Psoas muscle (tissue), 8 donors: ENCODE measurements around the gene NR6A1. TPM values are rescaled to one million over a fixed set of nuclear protein-coding genes. Genes with fewer than 3 reads are reported as not detected.

Experiments used
- ATAC-seq, 4 donors: fragments of 200-7000 bp; cut with Tn5 transposase; one replicate each; pipeline ENCODE4 v1.9.1; 2020; ENCODE audit warnings: moderate library complexity in 3 of 4, mild to moderate bottlenecking in 2 of 4
- DNase-seq, 2 donors: peaks; one replicate each; pipeline ENCODE4 v3.0.0-alpha.2; 2020
- H3K27ac ChIP-seq: fragments of 200-600 bp; one replicate; pipeline ENCODE4 v1.8.0; 2022
- H3K27me3 ChIP-seq, 3 donors: fragments of 200-600 bp in 1 of 3; one replicate each; pipeline versions ENCODE4 v1.6.1 to v1.8.0; 2013 to 2022; ENCODE audit warnings: low read length in 2 of 3, mild to moderate bottlenecking in 2 of 3, moderate library complexity in 1 of 3; ENCODE audit not compliant: insufficient read depth in 3 of 3
- H3K36me3 ChIP-seq, 2 donors: fragments of 200-600 bp in 1 of 2; one replicate each; pipeline versions ENCODE4 v1.6.1 to v1.8.0; 2013 to 2022; ENCODE audit warnings: low read depth in 1 of 2, mild to moderate bottlenecking in 1 of 2, moderate library complexity in 1 of 2; ENCODE audit not compliant: insufficient read depth in 1 of 2
- H3K4me1 ChIP-seq: fragments of 200-600 bp; one replicate; pipeline ENCODE4 v1.8.0; 2022
- H3K4me3 ChIP-seq: fragments of 200-600 bp; one replicate; pipeline ENCODE4 v1.8.0; 2022; ENCODE audit warnings: mild to moderate bottlenecking
- H3K9me3 ChIP-seq: fragments of 200-600 bp; one replicate; pipeline ENCODE4 v1.8.0; 2022
- WGBS, 3 donors: extraction: QIAGEN DNeasy Blood & Tissue Kit; methylation state at CpG; one replicate each; pipeline versions ENCODE4 v1.1.6 to v1.1.7; 2013; 5-methylcytosine and 5-hydroxymethylcytosine counted together
- intact Hi-C, 2 donors: fragments of 100-400 bp; cut with DNase I; formaldehyde crosslinking; loops; one replicate each; pipeline versions ENCODE4 v1.11.0 to v1.14.2; 2022
- polyA plus RNA-seq, 3 donors: library from polyadenylated mRNA; stranded (reverse); fragments of 200-250 nt; gene quantifications; one replicate each; pipeline ENCODE4 v1.2.3, GENCODE V29; 2013
- total RNA-seq, 4 donors: library from RNA; stranded (reverse); fragmentation: NEBNext Ultra II Directional in 2 of 4; extraction: Animal tissue kit (Norgen Biotek cat#: 25700) in 2 of 4; gene quantifications; one replicate each; pipeline versions ENCODE4 v1.2.1 to v1.2.4, GENCODE V29; 2021 to 2023
- TF ChIP-seq, protein P1 (sequence below): fragments of 200-600 bp; IDR thresholded peaks from one replicate; pipeline ENCODE4 v1.8.0; 2022; ENCODE audit warnings: antibody characterized with exemption
- donor health status: healthy with polysubstance abuse.
- donor health status: DM: no; HTN: no; CAD: no; lungs with moderate emphysema.
- donor health status: Bipolar disorder and iron deficiency.
- donor health status: healthy.
- donor health status: DM: yes; HTN: yes; CAD: no.
- donor health status: DM: no; HTN: no; CAD: no.
- donor health status: DM: no; HTN: no; CAD: no.
- donor health status: DM: yes; HTN: yes; CAD: no.

NR6A1 gene
- total and polyA plus RNA-seq, 7 donors: 0.32 to 2.6 (median 0.70) TPM

DNA sequence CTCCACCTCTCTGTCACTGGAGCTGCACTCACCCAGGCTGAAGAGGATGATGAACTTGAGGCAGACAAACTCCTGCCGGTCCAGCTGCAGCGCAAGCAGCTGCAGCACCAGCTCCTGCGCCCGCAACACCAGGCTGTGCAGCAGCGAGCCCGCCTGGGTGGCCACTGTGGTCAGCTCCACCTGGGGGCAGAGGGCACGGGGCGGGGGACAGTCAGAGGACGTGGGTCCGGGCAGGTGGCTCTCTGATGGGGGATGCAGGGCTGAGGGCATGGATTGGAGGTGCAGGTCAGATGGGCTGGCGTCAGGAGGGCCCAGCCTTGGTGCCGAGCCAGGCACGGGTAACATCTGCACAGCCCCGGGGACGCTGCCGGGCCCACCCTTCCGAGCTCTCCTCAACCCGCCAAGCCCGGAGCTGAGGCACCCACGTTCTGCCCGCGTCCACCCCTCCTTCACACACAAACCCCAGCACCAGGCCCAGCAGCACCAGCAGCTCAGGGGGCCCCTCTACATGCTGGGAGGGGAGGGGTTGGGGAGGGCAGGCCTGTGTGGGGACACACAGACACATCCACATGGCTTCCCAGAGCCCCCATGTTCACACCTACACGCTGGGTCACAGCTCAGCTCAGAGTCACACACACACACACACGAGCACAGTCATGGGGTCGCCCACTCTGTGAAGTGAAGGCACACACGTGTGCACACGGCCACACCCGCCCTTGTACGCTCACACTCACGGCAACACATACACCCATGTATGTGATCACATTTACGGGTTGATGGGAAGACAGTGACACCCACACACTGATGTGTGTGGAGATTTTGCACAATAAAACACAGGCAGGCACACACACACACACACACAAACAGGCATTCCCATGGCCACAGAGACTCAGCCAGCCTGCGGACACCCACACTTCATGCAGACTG lies 279.8 kb downstream of the NR6A1 start:
- Histone ChIP-seq H3K9me3 (no peaks in the 10 kb centered on the region), H3K36me3 (no peaks in the 10 kb centered on the region), H3K4me3 (no peak overlapping the region), H3K27ac (no peak overlapping the region), H3K27me3 (peaks cover 0 to 30% (median 5%) of the 10 kb centered on the region in 3 donors), H3K4me1 (no peaks in the 10 kb centered on the region)
- TF ChIP-seq, protein P1, sequence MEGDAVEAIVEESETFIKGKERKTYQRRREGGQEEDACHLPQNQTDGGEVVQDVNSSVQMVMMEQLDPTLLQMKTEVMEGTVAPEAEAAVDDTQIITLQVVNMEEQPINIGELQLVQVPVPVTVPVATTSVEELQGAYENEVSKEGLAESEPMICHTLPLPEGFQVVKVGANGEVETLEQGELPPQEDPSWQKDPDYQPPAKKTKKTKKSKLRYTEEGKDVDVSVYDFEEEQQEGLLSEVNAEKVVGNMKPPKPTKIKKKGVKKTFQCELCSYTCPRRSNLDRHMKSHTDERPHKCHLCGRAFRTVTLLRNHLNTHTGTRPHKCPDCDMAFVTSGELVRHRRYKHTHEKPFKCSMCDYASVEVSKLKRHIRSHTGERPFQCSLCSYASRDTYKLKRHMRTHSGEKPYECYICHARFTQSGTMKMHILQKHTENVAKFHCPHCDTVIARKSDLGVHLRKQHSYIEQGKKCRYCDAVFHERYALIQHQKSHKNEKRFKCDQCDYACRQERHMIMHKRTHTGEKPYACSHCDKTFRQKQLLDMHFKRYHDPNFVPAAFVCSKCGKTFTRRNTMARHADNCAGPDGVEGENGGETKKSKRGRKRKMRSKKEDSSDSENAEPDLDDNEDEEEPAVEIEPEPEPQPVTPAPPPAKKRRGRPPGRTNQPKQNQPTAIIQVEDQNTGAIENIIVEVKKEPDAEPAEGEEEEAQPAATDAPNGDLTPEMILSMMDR: no peak
- ATAC-seq (no peak), DNase-seq (no peak)
- intact Hi-C loops: no loop called here
- 82 to 88% (median 84%) methylated on average over 32 of the region's 32 CpGs for WGBS, 3 donors

DNA sequence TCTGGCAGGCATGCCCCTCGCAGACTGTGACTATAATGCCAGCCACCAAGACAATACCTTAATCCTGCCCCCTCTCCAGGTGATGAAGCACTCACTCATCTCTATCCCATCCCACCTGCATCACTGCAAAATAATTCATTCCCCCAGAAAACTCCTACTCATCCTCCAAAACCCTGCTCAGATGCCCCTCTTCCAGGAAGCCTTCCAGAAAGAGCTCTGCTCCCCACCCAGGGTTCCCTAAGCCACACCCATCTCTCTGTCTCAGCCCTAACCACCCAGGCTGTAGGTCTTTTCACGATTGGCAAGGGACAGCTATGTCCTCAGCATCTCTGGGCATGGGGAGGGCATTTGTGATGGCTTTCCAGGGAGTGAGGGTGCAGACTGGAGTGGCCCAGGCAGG lies 281.1 kb downstream of the NR6A1 start:
- H3K36me3 ChIP-seq: no peaks in the 10 kb centered on the region
- no peak for ATAC-seq
- WGBS, 3 donors: 79 to 89% (median 85%) methylated on average over 2 of the region's 2 CpGs
- no peaks in the 10 kb centered on the region for H3K4me1 ChIP-seq
- TF ChIP-seq, protein P1: no peak
- H3K4me3 ChIP-seq: no peak overlapping the region
- H3K27me3 ChIP-seq: peaks cover 0 to 41% (median 7%) of the 10 kb centered on the region in 3 donors
- intact Hi-C loops: no loop called here
- no peak for DNase-seq
- no peak overlapping the region for H3K27ac ChIP-seq
- no peaks in the 10 kb centered on the region for H3K9me3 ChIP-seq

DNA sequence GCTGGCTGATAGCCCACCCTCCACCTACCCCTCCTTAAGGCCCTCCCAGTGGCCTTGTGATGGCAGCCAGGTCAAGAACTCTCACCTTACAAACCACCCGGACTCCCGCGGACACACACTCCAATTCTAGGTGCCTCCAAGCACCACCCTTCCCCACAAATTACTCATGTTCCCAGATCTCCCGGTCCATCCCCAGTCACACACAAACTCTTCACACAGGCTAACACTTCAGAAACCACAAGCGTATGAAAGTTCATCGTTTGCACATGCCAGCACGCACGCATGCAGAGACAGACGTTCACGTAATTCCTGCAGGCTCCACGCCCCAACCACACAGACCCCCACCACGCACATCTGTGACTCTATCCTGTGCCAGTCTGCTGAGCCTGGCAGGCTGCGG lies 281.9 kb downstream of the NR6A1 start:
- no peak for DNase-seq
- TF ChIP-seq, protein P1: no peak
- peaks cover 0 to 42% (median 8%) of the 10 kb centered on the region in 3 donors for H3K27me3 ChIP-seq

DNA sequence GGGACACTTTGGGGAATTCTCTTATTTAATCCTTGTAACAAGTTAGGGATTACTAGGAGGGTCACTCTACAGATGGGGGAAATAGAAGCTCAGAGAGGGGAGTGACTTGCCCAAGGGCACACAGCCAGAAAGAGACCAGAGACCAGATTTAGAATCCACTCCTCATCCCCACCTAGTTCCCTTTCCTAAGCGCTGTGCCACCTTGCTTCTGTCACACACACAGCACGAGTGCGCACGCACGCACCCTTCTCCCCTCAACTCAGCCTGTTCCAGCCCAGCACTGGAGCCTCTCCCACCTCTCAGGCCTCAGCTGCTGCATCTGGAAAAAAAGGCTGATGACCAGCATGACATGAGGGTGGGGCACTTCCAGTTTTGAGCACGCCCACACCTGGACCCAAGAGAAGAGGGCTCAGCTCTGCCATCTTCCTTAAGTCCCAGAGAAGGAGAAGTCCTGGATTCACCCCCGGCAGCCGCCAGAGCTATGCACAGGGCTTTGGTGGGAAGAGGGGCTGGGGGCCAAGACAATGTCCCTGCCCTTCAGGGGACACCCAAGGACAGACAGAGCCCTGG lies 282.4 kb downstream of the NR6A1 start:
- Histone ChIP-seq H3K4me3 (no peak overlapping the region), H3K27me3 (peaks cover 0 to 42% (median 11%) of the 10 kb centered on the region in 3 donors), H3K9me3 (no peaks in the 10 kb centered on the region), H3K36me3 (no peaks in the 10 kb centered on the region), H3K4me1 (no peaks in the 10 kb centered on the region), H3K27ac (no peak overlapping the region)
- TF ChIP-seq, protein P1: no peak
- 88 to 93% (median 91%) methylated on average over 8 of the region's 8 CpGs for WGBS, 3 donors
- ATAC-seq (no peak), DNase-seq (no peak)
- intact Hi-C loops: no loop called here

More for the DNA sequence above, 281.9 kb downstream of the NR6A1 start:
- H3K27ac ChIP-seq: no peak overlapping the region
- H3K9me3 ChIP-seq: no peaks in the 10 kb centered on the region
- no peak for ATAC-seq
- H3K36me3 ChIP-seq: no peaks in the 10 kb centered on the region
- no peaks in the 10 kb centered on the region for H3K4me1 ChIP-seq
- 56 to 59% (median 58%) methylated on average over 13 of the region's 13 CpGs for WGBS, 3 donors
- H3K4me3 ChIP-seq: no peak overlapping the region
- intact Hi-C loops: no loop called here
